ENCODE measurements around the gene GSK3B.

- TF ChIP-seq POLR2A (IDR thresholded peaks at IDR 0.05), result no peak
- TF ChIP-seq CTCF (IDR thresholded peaks at IDR 0.05), result no peak
Observed at GRCh38 chr3:119818937-119819336, 275.3 kb downstream of the GSK3B start.

Data from prostate gland (tissue), 2 donors.